OCI-LY7 (cell line): ENCODE results near the gene IQCH. TPM values are rescaled to one million over a fixed set of nuclear protein-coding genes. Genes with fewer than 3 reads are reported as not detected.

Experiments
- BruUV-seq: library from RNA; stranded (reverse); fragments of 400-500 nt; replicated peaks from 2 replicates; lab custom pipeline; 2021; lab: Mats Ljungman, UMichigan
- CTCF ChIA-PET: fragments of 300-600 bp; sonication (Branson Sonifier 250); formaldehyde crosslinking; loops from one replicate; lab custom pipeline; 2022; ENCODE audit warnings: antibody characterized with exemption; ENCODE audit not compliant: unreplicated experiment; lab: Charles Lee
- POLR2A ChIA-PET: fragments of 300-600 bp; sonication (Branson Sonifier 250); formaldehyde crosslinking; loops from one replicate; lab custom pipeline; 2022; ENCODE audit warnings: antibody characterized with exemption; lab: Charles Lee
- DNase-seq: peaks from one replicate; pipeline ENCODE4 v3.0.0-alpha.2; 2015; ENCODE audit warnings: low spot score
- H2AFZ ChIP-seq: fragments of 200-600 bp; sonication (generic), shearing (Covaris generic); 2 replicates; pipeline ENCODE4 v1.6.1; 2014; ENCODE audit warnings: mild to moderate bottlenecking, antibody characterized with exemption, low read length, moderate library complexity
- H3K27ac ChIP-seq: fragments of 200-600 bp; sonication (generic); 2 replicates; pipeline ENCODE4 v1.5.1; 2014; ENCODE audit warnings: mixed run types, low read depth, mild to moderate bottlenecking, moderate library complexity, low read length, inconsistent platforms; ENCODE audit not compliant: poor library complexity, severe bottlenecking
- H3K36me3 ChIP-seq: fragments of 200-600 bp; sonication (generic); 2 replicates; pipeline ENCODE4 v1.6.1; 2014; ENCODE audit warnings: mild to moderate bottlenecking, antibody characterized with exemption, low read length, moderate library complexity, mixed read lengths; ENCODE audit not compliant: insufficient read depth
- H3K4me1 ChIP-seq: fragments of 200-600 bp; sonication (generic); 2 replicates; pipeline ENCODE4 v1.5.1; 2014; ENCODE audit warnings: mild to moderate bottlenecking, low read length; ENCODE audit not compliant: insufficient read depth, poor library complexity, severe bottlenecking
- H3K4me2 ChIP-seq: fragments of 200-600 bp; sonication (generic); 2 replicates; pipeline ENCODE4 v1.6.1; 2014; ENCODE audit warnings: mild to moderate bottlenecking, low read length
- H3K4me3 ChIP-seq: fragments of 200-600 bp; sonication (generic); 2 replicates; pipeline ENCODE4 v1.5.1; 2014; ENCODE audit warnings: mild to moderate bottlenecking, low read depth, low read length; ENCODE audit not compliant: poor library complexity, severe bottlenecking
- H3K79me2 ChIP-seq: fragments of 200-600 bp; sonication (generic); 2 replicates; pipeline ENCODE4 v1.6.1; 2016; ENCODE audit warnings: low read depth, mild to moderate bottlenecking, low read length, moderate library complexity, mixed read lengths; ENCODE audit not compliant: insufficient read depth
- H3K9me2 ChIP-seq: fragments of 200-600 bp; sonication (generic); 2 replicates; pipeline ENCODE4 v1.6.1; 2016; ENCODE audit warnings: mild to moderate bottlenecking, low read length, mixed read lengths; ENCODE audit not compliant: insufficient read depth
- H3K9me3 ChIP-seq: fragments of 200-600 bp; sonication (generic); 2 replicates; pipeline ENCODE4 v1.6.1; 2014; ENCODE audit warnings: mild to moderate bottlenecking, mixed run types, low read length, mixed read lengths
- H4K20me1 ChIP-seq: fragments of 200-600 bp; sonication (generic); 2 replicates; pipeline ENCODE4 v1.6.1; 2014; ENCODE audit warnings: mild to moderate bottlenecking, antibody characterized with exemption, low read length, moderate library complexity, mixed read lengths; ENCODE audit not compliant: insufficient read depth
- EZH2phosphoT487 ChIP-seq: fragments of 200-600 bp; sonication (generic); IDR thresholded peaks from 2 replicates; pipeline ENCODE4 v1.6.1; 2018; ENCODE audit warnings: low read depth, borderline replicate concordance, mild to moderate bottlenecking, mixed run types, antibody characterized with exemption, low read length, moderate library complexity, mixed read lengths
- intact Hi-C: fragments of 100-400 bp; cut with micrococcal nuclease; formaldehyde crosslinking; loops from one replicate; pipeline ENCODE4 v1.10.0; 2022; ENCODE audit not compliant: unreplicated experiment
- total RNA-seq, 2 experiments: library from RNA; depleted of rRNA in 1 of 2; stranded (reverse); fragments of >200 nt in 1 of 2; shearing (Covaris generic) in 1 of 2; gene quantifications; 2 replicates each; pipeline ENCODE4 v1.2.3, GENCODE V29; 2014 to 2022
- TF ChIP-seq, protein P1 (sequence below): fragments of 200-600 bp; sonication (generic); conservative IDR thresholded peaks from 2 replicates; pipeline ENCODE4 v1.5.1; 2014; ENCODE audit warnings: mild to moderate bottlenecking, antibody characterized with exemption, low read length, moderate library complexity, mixed read lengths

The IQCH gene
- total RNA-seq, 2 experiments from 2014 or later: 3.9 to 5.8 TPM

DNA sequence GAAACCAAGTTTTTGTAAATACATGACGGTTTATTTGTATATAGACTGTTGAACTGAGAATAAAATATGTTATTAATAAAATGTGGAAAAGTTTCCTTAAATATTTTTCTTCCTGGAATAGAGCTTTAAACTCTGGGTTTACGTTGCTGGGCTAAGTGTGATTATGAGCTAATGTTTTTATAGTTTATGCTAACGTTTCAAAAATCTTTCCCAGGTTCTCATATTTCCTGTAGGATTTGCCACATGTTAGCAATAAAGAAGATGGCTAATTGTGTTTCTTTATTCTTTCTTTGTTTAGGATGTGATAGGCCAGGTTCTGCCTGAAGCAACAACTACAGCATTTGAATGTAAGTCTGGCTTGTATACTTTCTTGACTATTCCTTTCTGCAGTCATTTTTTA lies 295.1 kb downstream of the IQCH start:
- no peaks in the 10 kb centered on the region for H3K9me2 ChIP-seq
- no peak overlapping the region for H3K27ac ChIP-seq
- no peak for DNase-seq
- no peaks in the 10 kb centered on the region; the same call in 1 of the 2 replicates for H4K20me1 ChIP-seq
- H3K36me3 ChIP-seq: peaks cover 51% of the 10 kb centered on the region
- H3K4me1 ChIP-seq: peaks cover 36% of the 10 kb centered on the region
- no TSS peak for BruUV-seq
- intact Hi-C loops: no loop called here
- H3K9me3 ChIP-seq: no peaks in the 10 kb centered on the region
- ChIA-PET CTCF (no interaction called here), POLR2A (interaction anchor here (1.2 to 1.9 kb wide), 4 partner anchors 8 to 235 kb away, joined by 3 to 9 read pairs (median 3); no protein-coding TSS in a partner anchor)
- no peak overlapping the region for H3K4me3 ChIP-seq
- no peak overlapping the region for H2AFZ ChIP-seq
- no peak for TF ChIP-seq EZH2phosphoT487
- TF ChIP-seq, protein P1, sequence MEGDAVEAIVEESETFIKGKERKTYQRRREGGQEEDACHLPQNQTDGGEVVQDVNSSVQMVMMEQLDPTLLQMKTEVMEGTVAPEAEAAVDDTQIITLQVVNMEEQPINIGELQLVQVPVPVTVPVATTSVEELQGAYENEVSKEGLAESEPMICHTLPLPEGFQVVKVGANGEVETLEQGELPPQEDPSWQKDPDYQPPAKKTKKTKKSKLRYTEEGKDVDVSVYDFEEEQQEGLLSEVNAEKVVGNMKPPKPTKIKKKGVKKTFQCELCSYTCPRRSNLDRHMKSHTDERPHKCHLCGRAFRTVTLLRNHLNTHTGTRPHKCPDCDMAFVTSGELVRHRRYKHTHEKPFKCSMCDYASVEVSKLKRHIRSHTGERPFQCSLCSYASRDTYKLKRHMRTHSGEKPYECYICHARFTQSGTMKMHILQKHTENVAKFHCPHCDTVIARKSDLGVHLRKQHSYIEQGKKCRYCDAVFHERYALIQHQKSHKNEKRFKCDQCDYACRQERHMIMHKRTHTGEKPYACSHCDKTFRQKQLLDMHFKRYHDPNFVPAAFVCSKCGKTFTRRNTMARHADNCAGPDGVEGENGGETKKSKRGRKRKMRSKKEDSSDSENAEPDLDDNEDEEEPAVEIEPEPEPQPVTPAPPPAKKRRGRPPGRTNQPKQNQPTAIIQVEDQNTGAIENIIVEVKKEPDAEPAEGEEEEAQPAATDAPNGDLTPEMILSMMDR: no peak
- H3K79me2 ChIP-seq: peaks cover 11% of the 10 kb centered on the region; the same call in 1 of the 2 replicates
- peak overlapping the region; percentile 50; the same call in 1 of the 2 replicates for H3K4me2 ChIP-seq

DNA sequence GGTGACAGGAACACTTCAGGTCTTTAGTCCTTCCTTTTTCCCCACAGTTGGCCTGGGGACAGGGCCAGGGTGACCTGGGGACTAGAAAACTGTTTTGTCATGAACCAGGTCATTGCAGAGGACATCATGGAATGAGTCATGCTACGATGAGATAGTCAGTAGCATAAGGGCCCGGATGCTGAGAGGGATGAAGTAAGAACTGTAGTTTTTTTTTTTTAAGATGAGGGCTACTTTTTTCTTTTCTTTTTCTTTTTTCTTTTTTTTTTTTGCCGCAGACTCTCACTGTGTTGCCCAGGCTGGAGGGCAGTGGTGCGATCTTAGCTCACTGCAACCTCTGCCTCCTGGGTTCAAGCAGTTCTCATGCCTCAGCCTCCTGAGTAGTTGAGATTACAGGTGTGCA lies 295.9 kb downstream of the IQCH start:
- H3K4me1 ChIP-seq: peaks cover 28% of the 10 kb centered on the region
- DNase-seq: no peak
- H3K9me2 ChIP-seq: no peaks in the 10 kb centered on the region
- TF ChIP-seq, protein P1: no peak
- no peak for TF ChIP-seq EZH2phosphoT487
- intact Hi-C loops: no loop called here
- CTCF ChIA-PET: no interaction called here
- POLR2A ChIA-PET: interaction anchor here (1.2 to 1.6 kb wide), 3 partner anchors 20 to 234 kb away, joined by 3 read pairs; no protein-coding TSS in a partner anchor
- peaks cover 11% of the 10 kb centered on the region; the same call in 1 of the 2 replicates for H3K79me2 ChIP-seq
- H3K9me3 ChIP-seq: no peaks in the 10 kb centered on the region
- BruUV-seq: no TSS peak
- no peak overlapping the region for H3K4me3 ChIP-seq
- H3K4me2 ChIP-seq: no peak overlapping the region
- H3K36me3 ChIP-seq: peaks cover 58% of the 10 kb centered on the region
- no peak overlapping the region for H2AFZ ChIP-seq
- no peak overlapping the region for H3K27ac ChIP-seq
- H4K20me1 ChIP-seq: no peaks in the 10 kb centered on the region; the same call in 1 of the 2 replicates

DNA sequence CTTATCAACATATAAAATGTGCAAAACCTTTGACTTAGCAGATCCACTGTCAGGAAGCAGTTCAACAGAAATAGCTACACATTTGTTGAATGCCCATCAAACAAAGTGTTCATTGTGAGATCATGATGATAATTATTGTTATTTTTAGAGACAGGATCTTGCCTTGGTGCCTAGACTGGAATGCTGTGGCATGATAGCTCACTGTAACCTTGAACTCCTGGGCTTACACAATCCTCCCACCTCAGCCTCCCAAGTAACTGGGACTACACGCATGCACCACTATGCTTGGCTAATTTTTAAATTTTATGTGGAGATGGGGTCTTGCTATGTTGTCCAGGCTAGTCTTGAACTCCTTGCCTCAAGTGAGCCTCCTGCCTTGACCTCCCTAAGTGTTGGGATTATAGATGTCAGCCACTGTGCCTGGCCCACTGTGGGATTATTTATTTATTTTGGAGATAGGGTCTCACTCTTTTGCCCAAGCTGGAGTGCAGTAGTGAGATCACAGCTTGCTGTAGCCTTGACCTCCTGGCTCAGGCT lies 296.7 kb downstream of the IQCH start:
- no peak overlapping the region for H3K27ac ChIP-seq
- H3K4me3 ChIP-seq: no peak overlapping the region
- ChIA-PET CTCF (no interaction called here), POLR2A (interaction anchor here (1.6 kb wide), 1 partner anchor 27 kb away, joined by 3 read pairs; no protein-coding TSS in a partner anchor)
- TF ChIP-seq, protein P1: no peak
- no peak for TF ChIP-seq EZH2phosphoT487
- no TSS peak for BruUV-seq
- H3K79me2 ChIP-seq: peaks cover 11% of the 10 kb centered on the region; the same call in 1 of the 2 replicates
- H3K9me3 ChIP-seq: no peaks in the 10 kb centered on the region
- intact Hi-C loops: no loop called here
- H3K36me3 ChIP-seq: peaks cover 60% of the 10 kb centered on the region
- peaks cover 22% of the 10 kb centered on the region for H3K4me1 ChIP-seq
- no peak for DNase-seq
- no peak overlapping the region for H3K4me2 ChIP-seq
- H2AFZ ChIP-seq: no peak overlapping the region
- H3K9me2 ChIP-seq: no peaks in the 10 kb centered on the region
- no peaks in the 10 kb centered on the region; the same call in 1 of the 2 replicates for H4K20me1 ChIP-seq
